GM21381 (cell line): ENCODE data around the gene CSMD2.
"Not testable (repeated sequence)": the region's sequence is repeated elsewhere in the genome, so short reads cannot be mapped to it uniquely, and the experiment has no call there.

ENCODE experiments used
- ATAC-seq: cut with Tn5 transposase; IDR thresholded peaks from one replicate; pipeline ENCODE4 v1.9.1; 2021; ENCODE audit warnings: mild to moderate bottlenecking, moderate library complexity; ENCODE audit not compliant: unreplicated experiment

CSMD2 gene

DNA sequence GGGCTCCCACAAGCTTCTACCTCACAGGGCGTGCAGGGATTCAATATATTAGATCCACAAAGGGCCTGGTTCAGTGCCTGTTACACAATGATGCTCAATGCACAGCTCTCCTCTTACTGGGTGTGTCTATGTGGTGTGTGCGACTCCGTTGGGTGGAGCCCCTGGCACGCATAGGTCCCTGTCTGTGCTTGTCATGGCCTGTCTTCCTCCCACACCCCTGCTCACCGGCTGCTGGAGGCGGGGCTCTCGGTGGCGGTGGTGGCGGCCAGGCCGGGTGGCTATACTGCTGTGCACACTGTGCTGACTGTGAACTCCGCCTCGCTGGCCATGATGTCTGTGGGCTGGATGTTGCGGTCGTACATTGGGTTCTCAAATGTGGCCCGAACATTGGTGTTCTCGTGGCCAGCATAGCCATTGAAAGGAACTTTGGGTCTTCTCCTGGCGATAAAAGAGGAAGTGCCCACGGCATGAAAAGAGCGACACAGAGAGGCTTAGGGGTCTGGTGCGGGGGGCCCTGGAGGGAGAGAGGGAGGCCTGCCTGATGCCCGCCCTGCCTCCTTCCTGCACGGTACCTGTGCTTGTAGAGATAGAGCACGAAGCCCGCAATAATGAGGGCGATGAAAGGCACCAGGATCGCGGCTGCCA is 645.7 kb downstream of the CSMD2 start:
- ATAC-seq: no peak

DNA sequence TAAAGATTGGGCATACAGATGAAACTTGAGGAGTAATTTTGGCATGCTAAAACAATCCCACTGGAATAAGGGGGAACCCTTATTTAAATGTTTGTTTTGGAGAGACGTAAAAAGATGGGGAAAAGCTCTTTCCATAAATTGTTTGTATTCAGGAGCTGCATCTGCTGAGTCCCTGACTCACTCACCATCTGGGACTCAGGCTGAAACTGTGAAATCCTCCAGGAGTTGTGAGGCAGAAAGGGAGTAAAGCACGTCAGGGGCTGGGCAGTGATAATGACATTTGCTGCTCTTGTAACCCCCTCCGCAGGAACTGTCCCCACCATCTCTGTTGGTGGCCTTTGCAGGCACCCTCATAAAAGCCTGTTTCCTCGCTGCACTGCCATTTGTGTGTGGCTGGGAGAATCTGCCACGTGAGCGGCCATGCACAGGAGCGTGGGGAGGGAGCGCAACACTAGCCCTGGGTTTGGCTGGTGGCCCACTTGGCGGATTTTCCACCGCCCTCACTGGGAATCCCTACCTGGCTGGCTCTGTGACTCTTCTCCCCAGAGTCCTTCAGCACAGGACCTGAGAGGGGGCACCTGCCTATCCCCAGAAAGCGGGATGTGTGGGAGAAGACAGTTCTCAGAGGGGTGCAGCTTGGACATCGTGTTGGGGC is 647.3 kb downstream of the CSMD2 start:
- ATAC-seq: no peak

DNA sequence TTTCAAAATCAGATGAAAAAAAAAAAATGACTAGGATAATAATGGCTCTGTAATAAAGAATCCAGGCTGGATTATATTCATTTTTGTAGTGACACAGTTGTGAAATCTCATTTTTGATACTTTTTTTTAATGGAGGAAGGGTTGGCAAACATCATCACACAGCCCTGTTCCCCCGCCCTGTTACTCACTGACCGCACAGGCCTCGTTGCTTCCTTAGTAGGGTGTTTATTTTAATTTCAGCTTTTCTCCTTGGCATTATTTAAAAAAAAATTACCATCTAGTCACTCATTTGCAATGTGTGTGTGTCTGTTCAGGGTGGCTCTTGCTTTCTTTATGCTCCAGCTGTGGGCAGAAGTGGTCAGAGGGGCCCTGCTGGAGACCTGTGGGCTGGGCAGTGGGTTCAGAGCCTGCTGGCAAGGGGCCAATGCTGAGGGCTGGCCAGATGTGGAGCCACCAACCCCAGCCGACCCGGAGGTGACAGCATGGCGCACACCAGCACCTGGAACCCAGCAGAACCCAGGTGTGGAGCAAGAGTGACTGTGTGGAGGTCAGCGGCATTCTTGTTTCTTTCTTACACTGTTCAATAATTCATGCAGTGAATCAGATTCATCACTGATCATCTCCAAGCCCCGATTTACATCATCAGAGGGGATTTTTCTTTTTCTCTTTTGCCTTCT is 648.0 kb downstream of the CSMD2 start:
- ATAC-seq: no peak

DNA sequence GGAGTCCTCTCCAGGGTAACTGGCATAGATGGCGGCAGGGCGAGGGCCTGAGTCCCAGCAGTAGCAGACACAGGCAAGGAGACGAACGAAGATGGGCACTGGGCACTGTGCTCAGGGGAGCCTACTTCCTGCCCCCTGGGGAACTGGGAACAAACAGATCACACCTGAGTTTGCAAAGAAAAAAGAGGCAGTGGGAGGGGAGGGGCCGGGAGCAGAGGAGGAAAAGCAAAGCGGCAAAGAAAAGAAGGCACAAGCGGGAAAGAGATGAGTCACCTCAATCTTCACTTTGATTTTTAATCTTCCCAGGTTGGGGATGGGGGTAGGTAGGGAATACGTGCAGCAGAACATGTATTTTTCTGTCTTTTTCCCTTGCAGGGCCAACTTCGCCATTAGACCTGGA is 648.6 kb downstream of the CSMD2 start:
- ATAC-seq: no peak

DNA sequence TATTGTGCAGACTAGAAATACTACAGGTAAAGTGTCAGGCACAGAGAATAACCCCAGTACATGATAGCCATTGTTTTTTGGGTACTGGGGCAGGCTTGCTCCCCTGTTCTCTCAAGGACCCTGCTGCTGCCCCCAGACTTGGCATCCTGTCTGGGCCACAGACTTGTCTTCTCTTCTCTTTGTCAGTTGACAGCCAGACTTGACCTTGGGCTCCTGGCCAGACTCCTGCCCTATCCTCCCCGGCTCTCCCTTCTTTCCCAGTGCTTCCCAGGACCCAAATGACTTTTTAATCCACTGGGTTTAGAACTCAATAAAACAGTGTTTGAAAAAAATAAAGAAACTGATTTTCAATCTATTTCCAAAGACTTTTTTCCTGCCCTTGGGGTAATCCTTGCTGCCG is 649.4 kb downstream of the CSMD2 start:
- no peak for ATAC-seq

DNA sequence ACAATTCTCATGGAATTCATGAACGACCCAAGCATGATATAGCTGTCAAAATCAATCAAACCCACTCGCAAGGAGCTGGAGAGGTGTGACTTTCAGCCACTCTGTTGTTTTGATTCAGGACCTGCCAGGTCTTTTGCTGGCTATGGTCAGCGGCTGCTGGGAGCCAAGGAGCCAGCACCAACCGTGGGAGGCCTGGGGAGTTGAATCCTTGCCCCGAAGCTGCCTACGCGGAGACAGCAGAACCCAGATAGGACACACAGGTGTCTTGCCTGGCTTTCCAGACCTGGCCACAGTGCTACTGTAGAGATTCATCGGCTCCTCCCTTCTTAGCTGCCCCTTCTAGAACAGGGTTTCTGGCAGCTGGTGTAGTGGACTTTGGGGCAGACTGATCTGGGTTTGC is 649.9 kb downstream of the CSMD2 start:
- ATAC-seq: no peak

DNA sequence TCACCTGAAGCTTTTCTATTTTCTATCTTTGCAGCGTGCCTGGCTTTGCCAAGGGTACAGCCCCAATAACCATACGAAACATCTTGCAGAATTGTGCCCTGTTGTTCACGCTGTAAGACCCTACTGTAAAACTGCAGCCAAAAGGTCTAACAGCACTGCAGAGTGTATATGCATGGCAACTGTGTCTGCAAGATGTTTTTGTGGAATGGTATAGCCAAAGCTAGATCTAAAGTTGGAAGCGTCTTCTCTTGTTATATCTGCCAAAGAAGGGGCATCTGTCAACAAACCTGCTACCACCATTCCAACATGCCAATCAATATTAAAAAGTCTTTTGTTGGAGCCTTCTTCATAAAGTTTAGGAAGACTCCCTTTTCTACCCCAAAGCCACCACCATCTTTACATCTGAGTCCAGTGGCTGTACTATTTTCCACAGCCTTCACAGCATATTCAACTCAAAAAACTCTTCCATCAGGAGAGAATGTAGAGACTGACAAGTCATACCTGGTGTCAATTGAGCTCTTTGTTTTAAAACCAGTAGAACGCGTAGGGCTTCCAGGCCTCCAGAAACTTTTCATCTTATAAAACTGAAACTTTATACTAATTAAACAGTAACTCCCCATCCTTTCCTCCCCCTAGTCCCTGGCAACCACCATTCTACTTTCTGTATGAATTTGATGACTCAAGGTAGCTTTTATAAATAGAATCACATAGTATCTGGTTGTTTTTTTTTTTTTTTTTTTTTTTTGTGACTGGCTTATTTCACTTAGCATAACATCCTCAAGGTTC is 652.6 kb downstream of the CSMD2 start:
- no peak for ATAC-seq

DNA sequence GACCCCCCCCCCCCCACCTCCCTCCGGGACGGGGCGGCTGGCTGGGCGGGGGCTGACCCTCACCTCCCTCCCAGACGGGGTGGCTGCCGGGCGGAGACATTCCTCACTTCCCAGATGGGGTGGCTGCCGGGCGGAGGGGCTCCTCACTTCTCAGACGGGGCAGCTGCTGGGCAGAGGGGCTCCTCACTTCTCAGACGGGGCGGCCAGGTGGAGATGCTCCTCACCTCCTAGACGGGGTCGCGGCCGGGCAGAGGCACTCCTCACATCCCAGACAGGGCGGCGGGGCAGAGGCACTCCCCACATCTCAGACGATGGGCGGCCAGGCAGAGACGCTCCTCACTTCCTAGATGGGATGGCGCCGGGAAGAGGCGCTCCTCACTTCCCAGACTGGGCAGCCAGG is 655.8 kb downstream of the CSMD2 start:
- ATAC-seq: not testable (repeated sequence)

DNA sequence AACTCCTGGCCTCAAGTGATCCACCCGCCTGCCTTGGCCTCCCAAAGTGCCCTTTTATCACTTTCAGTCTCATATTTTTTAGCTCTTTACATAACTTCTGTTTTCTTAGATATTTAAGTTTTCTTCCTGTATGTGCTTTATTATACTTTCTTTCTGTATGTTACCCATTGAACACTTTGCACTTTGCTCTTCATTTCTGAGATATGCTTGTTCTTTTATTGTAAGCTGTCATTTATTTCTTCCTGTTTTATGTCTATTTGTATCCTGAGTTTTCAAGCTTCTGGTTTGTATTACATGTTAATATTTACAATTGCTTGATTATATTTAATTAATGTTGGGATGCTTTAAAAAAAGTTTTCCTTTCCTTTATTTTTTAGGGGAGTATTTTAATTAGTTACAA is 656.9 kb downstream of the CSMD2 start:
- ATAC-seq: no peak

DNA sequence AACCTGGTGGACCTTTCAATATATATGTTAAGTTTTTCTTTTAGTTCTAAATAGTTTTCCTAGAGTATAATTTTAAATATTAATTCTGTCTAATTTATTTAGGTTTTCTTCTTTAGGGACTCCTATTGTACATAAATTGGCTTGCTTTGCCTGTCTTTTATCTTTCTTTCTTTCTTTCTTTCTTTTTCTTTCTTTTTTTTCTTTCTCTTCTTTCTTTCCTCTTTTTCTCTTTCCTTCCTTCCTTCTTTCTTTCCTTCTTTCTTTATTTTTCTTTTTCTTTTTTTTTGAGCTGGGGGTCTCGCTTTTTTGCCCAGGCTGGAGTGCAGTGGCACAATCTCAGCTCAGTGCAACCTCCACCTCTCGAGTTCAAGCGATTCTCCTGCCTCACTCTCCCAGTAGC is 657.4 kb downstream of the CSMD2 start:
- ATAC-seq: no peak

DNA sequence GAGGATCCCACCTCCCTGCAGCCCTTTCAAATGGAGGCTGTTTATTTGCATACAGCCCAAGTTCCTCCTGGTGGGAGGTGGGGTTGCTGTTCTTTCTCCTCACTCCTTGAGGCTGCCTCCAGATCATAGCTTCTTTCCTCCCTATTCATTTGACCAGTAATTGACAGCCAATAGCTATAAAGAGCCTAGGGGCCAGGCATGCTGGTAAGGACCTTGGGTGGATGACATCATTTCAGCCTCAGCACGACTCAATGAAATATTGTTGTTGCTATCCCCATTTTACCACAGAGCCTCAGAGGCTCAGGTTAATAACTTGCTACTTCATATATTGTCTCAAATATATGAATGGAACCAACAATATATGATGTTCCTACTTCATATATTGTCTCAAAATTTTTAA is 661.5 kb downstream of the CSMD2 start:
- no peak for ATAC-seq

DNA sequence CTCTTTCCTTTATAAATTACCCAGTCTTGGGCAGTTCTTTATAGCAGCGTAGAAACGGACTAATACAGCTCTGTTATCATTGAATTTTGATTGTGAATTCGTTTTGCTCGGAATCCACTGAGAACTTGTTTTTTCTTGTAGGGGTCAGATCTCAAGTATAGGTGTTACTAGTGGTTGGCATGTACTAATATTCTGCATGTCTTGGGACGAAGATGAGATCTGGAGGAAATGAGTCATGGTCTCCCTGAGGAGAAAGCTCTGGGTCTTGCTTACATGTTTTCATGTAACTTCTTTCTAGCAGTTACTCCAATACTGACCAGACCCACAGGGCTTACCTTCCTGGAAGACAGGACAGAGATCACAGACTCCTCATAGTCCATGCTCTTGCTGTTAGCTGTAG is 662.3 kb downstream of the CSMD2 start:
- no peak for ATAC-seq

DNA sequence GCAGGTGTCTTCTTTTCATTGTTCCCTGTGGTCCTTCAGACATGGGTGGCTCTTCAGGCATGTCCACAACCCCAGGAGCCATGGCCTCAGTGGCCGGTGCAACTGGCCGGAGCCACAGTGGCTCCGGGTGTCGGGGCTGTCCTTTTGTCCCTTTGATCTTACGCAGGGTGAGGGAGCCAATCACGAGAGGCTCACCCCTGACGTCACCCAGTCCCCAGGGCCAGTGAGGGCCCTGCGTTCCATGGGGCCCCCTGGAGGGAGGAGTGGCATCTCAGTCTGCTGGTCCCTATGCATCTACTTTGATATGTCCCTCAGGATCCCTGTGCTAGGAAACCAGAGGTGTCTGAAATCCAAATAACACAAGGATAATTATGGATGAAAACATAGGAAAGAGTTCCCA is 663.3 kb downstream of the CSMD2 start:
- no peak for ATAC-seq

DNA sequence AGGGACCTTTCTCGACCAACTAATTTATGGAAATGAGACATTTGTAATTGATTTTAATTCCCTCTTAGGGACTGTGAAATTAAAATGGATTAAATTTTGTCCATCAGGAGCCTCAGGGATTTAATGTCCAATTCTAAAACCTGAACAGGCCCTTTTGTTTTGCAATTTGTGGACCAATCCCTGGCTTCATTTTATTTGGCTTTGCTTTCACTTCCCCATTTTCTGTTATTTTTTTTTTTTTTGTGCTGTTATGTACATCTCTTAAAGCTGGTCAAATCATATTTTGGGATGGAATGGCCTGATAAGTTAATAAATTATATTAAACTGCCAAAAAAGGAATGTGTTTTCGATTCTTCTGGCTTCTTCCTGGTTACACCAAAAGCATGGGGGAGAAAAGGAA is 663.7 kb downstream of the CSMD2 start:
- ATAC-seq: no peak

DNA sequence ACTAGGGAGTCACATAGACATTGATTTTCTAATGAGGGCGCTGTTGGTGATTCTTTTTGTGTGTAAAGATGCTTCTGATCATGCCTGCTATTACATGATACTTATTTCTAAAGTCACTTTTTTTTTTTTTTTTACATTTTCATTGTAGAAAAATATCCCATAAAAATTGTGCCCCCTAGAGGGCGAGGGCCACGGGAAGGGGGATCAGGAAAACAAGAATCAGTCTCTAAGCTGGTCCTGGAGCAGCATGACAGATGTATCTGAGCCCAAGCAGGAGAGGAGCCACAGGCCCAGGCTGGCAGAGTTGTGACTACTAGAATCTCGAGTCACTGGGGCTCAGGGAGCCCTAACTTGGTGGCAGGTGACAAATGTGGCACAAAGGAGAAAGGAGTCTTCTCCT is 664.5 kb downstream of the CSMD2 start:
- no peak for ATAC-seq

DNA sequence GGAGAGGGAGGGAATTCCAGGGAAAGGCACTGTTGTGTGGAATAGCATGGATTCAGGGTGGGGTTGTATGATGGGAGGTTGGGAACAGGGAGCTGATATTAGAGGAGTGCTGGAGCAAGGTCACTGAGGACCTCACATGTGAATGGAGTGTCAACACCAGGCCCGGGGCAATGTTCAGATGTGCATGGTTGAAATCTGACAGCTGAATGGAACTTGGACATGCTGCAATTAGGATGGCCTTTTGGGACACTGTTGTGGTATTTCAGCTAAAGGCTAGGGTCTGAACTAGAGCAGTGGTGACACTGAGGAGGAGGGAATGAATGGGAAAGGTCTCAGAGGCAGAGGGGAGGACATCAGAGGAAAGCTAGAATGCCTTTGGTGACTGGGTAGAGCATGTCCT is 667.6 kb downstream of the CSMD2 start:
- ATAC-seq: no peak

DNA sequence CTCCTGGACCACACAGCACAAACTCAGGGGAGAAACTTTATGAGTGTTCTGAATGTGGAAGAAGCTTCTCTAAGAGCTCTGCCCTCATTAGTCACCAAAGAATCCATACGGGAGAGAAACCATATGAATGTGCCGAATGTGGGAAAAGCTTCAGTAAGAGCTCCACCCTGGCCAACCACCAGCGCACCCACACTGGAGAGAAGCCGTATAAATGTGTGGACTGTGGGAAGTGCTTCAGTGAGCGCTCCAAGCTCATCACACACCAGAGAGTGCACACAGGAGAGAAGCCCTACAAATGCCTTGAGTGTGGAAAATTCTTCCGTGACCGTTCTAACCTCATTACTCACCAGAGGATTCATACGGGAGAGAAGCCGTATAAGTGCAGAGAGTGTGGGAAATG is 670.1 kb downstream of the CSMD2 start:
- no peak for ATAC-seq

DNA sequence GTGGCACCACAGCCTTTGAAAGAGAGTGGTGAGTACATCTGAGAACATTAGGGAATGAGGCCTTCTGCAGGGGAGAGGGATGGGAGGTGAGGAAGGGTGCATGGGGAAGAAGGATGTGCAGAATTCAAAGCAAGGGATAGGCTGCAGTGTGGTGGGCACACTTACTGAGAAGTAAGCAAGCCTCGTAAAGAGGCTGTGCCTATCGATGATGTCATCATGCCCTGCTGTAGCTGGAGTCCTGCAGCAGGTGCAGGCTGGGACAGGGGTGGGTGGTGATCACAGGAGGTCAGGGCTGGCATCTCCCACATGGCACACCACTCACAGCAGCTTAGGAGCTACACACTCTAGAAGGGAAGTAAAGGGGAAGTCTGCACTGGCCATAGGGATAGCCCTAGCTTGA is 676.4 kb downstream of the CSMD2 start:
- ATAC-seq: no peak

DNA sequence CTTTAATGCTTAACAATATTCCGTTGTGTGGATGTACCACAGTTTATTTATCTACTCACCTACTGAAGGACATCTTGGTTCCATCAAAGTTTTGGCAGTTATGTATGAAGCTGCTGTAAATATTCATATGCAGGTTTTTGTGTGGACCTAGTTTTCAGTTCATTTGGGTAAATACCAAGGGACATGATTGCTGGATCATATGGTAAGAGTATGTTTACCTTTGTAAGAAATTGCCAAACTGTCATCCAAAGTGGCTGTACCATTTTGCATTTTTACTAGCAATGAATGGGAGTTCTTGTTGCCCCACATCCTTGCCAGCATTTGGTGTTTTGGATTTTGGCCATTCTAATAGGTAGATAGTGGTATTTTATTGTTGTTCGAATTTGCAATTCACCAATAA is 682.6 kb downstream of the CSMD2 start:
- no peak for ATAC-seq

DNA sequence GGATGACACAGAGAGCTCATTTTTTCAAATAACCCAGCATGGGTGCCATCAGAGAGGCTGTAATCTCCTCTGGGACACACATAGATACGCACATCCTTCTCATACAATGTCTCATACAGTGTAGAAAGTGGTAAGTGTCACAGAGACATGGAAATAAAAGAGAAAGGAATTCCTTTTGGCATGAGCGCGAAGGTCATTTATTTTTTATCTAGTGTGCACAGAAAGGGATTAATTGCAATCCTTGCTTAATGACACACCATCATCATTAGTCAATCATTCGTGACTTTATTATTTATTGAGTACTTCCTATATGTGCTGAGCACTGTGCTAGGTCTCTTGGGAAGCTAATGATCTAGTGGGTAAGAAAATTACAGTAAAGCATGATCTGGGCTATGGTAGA is 687.6 kb downstream of the CSMD2 start:
- ATAC-seq: no peak

DNA sequence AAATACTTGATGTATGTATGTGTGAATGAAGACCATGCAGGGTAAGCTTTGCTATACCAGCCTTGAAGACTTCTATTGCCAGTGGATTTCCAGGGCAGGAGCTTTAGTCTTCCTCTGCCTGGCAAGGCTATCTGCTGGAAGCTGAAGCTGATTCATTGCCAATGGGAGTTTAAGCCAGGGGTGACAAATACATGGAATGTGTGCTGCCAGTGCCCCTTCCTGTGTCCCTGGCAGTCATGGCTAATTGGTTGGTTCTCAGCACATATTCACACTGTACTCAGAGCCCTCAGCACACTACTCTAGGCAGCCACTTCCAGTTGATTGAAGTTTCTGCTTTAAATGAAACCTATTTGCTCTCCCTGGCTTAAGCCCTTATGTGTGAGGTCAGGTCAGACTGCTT is 691.1 kb downstream of the CSMD2 start:
- no peak for ATAC-seq
